KBM-7 (cell line): ENCODE data around the gene RACGAP1.
"Not testable (repeated sequence)": the region's sequence is repeated elsewhere in the genome, so short reads cannot be mapped to it uniquely, and the experiment has no call there.

Experiments used
- DNase-seq: peaks from one replicate; pipeline ENCODE4 v3.0.0-alpha.2; 2015
- in situ Hi-C: fragments of 300-500 bp; cut with MboI; formaldehyde crosslinking; loops from 2 replicates; pipeline ENCODE4 v1.14.3; 2020; ENCODE audit warnings: low sequenced_read_pairs, low pct_unique_long_range_greater_than_20kb, mixed read lengths

RACGAP1 gene

DNA sequence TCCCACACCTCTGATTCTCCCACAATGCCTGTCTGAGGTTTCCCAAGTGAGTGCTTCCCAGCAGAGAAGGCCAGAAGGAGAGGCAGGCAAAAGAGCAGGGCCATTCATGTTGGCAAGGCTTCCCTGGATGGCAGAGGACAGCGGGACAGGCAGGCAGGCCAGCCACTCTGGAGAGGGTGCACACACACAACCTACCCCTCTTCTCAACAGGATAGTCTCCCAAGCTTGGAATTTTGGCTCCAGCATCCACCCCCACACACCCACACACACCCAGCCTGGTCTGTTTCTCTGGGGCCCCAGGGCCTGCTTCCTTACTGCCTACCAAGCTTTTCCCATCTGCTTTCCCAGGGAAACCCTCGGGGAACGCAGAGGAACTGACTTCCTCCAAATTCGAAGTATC lies 15.4 kb upstream of the RACGAP1 start:
- in situ Hi-C loops, result no loop called here
- DNase-seq, result no peak

DNA sequence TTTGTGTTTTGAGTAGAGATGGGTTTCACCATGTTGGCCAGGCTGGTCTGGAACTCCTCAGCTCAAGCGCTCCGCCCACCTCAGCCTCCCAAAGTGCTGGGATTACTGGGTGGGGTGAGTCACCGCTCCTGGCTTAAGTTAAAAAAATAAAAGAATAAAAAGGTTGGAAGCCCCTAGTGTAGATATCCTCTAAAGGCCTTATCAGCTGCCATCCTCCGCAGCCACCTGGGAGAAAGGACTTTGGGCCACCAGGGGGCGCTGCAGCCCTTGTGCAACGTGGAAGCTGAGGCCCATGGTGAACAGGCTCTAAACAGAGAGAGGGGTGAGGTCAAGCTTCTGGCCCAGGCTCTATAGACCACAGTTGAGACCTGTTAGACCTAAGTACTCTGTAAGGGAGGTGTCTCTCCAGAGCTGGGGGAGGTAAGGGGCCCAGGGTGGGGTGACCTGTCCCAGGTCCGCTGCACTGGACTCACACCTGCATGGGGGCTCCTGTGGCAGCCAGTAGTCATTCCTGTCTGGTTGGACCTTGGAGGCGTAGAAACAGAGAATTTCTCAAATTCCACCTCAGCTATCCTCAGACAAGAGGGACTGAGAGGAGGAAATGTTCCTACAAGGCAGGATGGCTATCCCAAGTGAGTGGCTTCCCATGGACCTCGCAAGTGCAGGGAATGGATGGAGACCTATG lies 14.0 kb upstream of the RACGAP1 start:
- peak; percentile 89 for DNase-seq
- in situ Hi-C loops, result no loop called here

DNA sequence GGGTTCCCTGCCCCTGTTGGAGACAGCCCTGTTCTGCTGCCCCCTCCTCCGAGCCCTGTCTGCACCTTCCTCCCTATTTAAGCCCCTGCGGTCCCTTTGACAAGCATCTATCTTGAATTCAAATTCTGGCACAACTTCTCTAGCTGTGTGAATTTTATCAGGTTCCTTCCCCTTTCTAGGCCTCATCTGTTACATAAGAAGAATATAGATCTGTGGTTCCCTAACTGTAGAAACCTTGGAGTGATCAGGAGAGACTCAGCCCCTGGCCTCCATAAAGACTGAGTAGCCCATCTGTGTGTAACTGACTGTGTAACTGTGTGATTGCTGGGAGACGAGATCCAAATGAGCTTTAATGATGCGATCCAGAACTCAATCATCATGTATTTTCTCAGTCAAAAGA lies 13.0 kb upstream of the RACGAP1 start:
- in situ Hi-C loops, result no loop called here
- DNase-seq, result no peak

DNA sequence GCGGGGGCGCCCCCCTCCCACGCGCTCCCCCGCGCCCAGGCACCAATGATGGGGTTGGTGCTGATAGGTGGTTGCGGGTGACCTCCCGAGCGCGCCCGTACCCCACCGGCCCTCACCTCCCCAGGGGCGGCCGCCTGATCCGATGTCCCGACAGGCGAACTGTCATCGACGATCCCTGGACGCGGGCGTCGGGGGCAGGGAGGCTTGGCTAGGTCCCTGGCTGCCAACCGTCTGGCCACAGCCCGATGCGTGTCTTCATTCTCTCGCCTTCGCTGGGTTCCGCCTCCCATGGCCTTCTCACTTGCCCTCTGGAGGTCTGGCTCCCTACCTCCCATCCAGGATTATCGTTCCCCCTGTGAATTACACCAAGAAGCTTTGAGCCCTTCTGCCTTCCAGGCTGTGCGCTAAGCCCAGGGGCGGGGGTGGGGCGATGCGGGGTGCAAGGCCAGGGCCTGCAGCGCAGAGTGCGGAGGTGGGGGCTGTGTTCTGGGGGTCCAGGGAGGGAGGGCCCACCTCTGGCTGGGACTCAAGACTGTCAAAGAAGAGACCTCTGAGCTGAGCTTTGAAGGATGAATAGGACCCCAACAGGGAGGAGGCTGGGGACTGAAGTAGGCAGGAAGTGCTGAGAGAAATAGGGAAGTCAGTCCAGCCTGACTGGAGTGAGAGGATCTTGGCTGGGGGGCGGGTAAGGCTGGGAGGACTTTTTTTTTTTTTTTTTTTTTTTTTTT lies 7.7 kb upstream of the RACGAP1 start:
- DNase-seq, result peak; percentile 88
- in situ Hi-C loops, result no loop called here

- peak; percentile 49 for DNase-seq
- in situ Hi-C loops, result no loop called here
Measured at GRCh38 chr12:50032515-50032853, 7.2 kb upstream of the RACGAP1 start.

GRCh38 chr12:50030449-50030848 lies 5.2 kb upstream of the RACGAP1 start:
- in situ Hi-C loops, DNase-seq: not testable (repeated sequence)

- DNase-seq, result no peak
- in situ Hi-C loops, result no loop called here
Measured at GRCh38 chr12:50026691-50027090, 1.4 kb upstream of the RACGAP1 start.

GRCh38 chr12:50024805-50025186 lies 498 bp downstream of the RACGAP1 start:
- in situ Hi-C loops, result no loop called here
- DNase-seq, result no peak

DNA sequence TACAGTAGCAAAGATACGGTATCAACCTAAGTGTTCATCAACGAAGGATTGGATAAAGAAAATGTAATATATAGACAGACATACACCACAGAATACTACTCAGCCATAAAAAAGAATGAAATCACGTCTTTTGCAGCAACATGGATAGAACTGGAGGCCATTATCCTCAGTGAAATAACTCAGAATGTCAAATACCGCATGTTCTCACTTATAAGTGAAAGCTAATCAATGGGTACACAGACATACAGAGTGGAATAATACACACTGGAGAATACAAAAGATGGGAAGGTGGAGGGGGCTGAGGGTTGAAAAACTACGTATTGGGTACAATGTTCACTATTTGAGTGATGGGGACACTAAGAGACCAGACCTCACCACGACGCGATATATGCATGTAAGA lies 1.1 kb downstream of the RACGAP1 start:
- DNase-seq, result no peak
- in situ Hi-C loops, result no loop called here

- no peak for DNase-seq
- in situ Hi-C loops, result no loop called here
Measured at GRCh38 chr12:50022903-50023302, 2.4 kb downstream of the RACGAP1 start.

- no peak for DNase-seq
- in situ Hi-C loops, result no loop called here
Measured at GRCh38 chr12:50021031-50021430, 4.3 kb downstream of the RACGAP1 start.

DNA sequence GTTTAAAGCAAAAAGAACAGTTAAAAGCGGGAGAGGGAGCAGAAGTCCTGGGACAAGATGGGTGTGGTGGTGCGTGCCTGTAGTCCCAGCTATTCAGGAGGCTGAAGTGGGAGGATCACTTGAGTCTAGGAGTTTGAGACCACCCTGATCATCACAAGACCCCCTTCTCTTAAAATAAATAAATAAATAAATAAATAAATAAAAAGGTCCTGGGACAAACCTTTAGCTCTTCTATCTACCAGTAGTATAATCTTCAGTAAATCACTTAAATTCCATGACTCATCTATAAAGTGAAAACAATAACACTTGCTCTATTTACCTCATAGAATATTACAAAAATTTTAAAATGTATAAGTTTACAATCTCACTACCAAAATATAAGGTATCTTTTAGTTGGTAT lies 5.8 kb downstream of the RACGAP1 start:
- in situ Hi-C loops, result no loop called here
- no peak for DNase-seq

GRCh38 chr12:50018968-50019367 lies 6.3 kb downstream of the RACGAP1 start:
- no peak for DNase-seq
- in situ Hi-C loops, result no loop called here

GRCh38 chr12:50018154-50018553 lies 7.1 kb downstream of the RACGAP1 start:
- no peak for DNase-seq
- in situ Hi-C loops, result no loop called here

DNA sequence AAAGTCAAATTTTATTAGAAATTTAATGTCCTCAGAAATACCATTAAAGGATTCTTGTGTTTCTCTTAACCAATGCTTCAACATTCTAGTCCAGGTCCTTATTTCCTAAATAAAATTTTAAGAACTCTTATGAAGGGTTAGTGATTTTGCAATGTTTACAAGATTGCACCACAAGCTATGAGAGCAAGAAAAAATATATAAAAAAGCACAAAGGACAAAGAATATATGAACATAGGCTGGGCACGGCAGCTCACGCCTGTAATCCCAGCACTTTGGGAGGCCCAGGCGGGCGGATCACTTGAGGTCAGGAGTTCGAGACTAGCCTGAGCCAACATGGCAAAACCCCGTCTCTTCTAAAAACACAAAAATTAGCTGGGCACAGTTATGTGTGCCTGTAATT lies 7.7 kb downstream of the RACGAP1 start:
- DNase-seq, result no peak
- in situ Hi-C loops, result no loop called here

DNA sequence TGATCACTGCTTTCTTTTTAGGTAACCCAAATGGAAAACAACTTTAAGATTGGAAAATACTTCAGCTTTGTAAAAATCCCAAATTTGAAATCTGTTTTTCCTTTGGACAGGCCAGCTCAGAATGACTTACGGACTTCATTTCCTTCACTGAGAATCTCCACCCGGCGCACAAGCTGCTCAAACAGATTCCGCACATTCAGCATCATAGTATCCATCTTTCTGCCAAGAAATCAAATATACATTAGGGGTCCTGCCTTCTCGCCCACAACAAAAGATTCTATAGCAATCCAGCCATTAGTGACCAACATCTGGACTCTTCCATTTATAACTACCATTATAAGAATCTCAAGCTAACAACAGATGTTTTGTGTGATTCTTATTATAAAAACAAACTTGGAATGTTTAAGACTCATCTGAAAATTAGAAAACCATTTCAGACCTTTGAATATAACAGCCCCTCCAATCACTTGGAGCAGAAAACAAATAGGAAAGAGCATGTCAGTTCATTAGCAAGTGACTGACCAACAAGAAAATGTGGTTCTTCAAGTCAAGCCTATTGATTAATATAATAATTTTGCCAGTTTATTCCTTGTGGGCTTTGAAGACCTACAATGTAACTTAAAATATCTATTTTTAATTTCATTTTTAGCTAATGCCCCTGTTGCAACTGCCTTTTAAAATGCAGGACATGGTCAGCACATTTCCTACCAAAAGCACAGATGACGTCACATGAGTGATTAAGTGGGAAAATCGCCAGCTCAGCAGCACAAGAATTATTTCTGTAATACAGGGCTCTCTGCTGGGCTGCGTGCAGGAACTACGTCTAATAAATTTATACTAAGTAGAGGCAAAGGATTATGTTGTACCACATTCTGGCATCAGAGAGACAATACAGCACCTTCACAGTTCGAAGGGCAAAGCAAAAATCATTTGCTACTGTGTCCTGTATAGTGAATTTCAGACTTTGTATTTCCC lies 8.5 kb downstream of the RACGAP1 start:
- DNase-seq, result no peak

GRCh38 chr12:50014342-50014741 lies 11.0 kb downstream of the RACGAP1 start:
- DNase-seq, result no peak
- in situ Hi-C loops, result no loop called here

More for the DNA sequence above, 8.5 kb downstream of the RACGAP1 start:
- in situ Hi-C loops, result no loop called here

DNA sequence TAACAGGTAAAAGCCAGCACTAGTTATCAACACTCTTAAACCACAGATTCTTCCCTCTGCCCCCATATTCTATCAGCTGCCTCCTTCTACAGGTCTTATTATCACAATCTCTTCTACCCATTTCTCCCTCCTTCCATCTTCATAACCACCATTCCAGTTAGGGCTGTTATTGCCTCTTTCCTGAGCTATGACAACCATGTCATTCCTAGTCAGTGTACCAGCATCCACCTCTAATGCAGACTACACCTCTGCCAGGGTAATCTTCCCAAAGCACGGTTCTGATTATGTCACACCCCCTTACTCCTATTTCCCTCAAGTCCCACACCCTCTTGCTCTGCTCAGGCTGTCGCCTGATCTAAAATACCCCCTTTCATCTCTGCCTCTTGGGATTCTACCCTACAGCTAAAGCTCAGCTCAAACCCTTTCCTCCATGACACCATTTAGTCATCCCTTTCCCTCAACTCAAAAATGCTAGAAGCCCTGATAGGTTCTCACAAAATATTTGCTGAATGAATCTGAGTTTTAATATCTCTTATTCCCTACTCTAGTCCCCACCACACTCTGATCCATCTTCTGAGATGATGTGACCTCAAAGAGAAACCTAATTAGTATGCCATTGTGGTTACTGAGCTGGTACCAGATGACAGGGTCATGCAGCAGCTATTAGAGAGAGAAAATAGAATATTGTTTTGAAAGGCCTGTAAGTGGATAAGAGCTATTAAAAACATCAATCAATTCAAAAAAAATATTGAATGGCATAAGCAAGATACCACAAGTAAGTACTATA lies 11.7 kb downstream of the RACGAP1 start:
- in situ Hi-C loops, result no loop called here
- DNase-seq, result no peak

- in situ Hi-C loops, result no loop called here
- no peak for DNase-seq
Measured at GRCh38 chr12:50006754-50007442, 18.4 kb downstream of the RACGAP1 start.
